HG02623 (cell line): ENCODE data around the gene SEMA3E.
"Not testable (repeated sequence)": the region's sequence is repeated elsewhere in the genome, so short reads cannot be mapped to it uniquely, and the experiment has no call there.

Experiments
- ATAC-seq: cut with Tn5 transposase; IDR thresholded peaks from one replicate; pipeline ENCODE4 v1.9.1; 2021; ENCODE audit warnings: moderate library complexity; ENCODE audit not compliant: unreplicated experiment

SEMA3E gene

DNA sequence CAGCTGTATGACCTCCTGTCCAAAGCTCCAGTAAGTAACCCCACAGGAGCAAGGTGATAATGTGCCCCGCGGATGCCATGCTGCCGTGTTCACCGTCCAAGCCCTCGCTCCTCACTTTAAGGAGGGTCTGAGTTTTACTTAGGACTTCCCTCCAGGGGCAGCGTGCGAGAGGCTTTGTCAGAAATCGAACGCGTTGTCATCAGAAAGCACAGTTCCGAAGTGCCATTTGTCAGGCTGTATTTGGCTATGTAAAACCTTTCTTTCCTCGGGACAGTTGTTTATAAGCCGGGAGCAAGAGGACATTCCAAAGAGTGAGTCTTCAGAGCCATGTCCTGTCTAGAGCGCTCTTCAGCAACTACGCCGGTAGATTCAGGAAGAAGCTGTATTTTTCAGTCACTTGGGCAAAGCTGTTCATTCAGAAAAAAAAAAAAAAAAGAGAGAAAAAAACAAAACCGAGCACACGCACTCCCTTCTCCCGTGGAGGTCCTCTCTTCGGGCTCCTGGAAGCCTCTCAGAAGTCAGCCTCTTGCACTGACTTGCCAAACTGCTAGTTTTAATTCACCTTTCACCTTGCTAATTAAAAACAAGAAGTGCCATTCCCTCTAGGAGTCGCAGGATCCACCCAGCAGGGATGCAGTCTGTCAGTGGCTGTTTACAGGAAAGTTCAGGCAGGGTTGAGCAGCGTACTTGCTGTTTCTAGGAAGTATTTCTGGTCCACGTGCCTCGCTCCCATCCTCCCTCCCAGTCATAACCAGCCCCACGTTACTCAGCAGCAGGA, at the start of gene SEMA3E:
Gene SEMA3E (minus strand): TSS at position 676 of the 778 bp plus-strand sequence.
- no peak for ATAC-seq

DNA sequence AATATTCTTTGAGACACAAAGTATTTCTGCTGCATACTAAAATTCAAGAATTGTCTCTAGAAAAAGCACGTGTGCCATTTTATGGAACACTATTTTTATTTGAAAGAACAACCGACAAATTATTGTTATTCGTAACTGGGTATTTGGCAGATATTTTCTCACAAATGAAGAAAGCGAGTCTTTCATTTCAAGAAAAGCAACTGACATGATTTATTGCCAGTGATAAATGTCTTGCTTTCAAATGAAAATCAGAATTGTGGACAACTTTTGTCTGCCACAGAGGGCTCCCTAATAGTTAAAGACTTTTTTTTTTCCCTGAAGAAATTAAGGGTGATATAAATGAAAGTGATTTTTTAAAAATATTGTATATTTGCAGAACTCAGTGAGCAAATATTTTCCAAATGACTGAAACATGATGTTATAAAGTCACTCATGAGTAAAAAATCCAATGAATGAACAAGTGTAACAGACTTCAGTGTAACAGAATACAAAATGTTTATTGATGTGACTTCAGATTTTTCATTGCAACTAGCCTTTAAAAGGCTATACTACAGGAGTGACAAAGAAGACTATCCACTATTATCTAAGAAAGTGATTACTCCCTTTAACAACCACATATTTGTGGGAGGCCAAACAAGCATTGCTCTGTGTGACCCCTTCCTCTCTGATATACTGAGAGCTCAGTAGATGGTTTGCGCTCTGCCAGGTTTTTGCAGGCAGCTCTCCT, 49.0 kb upstream of the SEMA3E start:
- no peak for ATAC-seq

DNA sequence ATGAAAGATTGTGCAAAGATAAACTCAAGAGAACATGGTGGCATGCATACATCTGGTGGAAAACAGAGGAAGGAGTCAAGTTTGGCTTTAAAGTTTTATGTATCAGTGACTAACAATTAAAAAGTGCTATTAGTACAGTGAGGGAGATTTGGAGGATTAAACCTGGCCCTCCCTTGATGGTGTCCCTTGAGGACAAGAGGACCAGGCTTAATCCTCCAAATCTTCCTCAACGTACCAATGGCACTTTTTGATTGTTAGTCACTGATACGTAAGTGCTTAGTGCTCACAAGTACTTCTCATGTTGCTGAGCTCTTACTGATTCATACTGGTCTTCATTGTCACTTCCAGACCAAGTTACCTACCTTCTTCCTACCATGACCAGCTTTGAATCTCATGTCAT, 47.2 kb upstream of the SEMA3E start:
- no peak for ATAC-seq

- no peak for ATAC-seq
These were observed 46.4 kb upstream of the SEMA3E start for GRCh38 chr7:83695128-83695960.

DNA sequence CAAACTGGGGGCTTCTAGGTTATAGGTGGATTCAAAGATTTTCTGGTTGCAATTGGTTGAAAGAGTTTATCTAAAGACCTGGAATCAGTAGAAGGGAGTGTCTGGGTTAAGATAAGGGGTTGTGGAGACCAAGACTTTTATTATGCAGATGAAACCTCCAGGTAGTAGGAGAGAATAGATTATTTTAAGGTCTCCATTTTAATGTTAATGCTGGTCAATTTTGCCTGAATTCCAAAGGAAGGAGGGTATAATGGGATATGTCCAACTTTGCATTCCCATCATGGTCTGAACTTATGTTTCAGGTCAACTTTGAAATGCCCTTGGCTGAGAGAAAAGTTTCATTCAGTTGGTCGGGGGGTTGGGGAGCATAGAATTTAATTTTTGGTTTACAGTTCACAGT, 44.3 kb upstream of the SEMA3E start:
- ATAC-seq: no peak

- no peak for ATAC-seq
These were observed 42.2 kb upstream of the SEMA3E start for GRCh38 chr7:83691095-83691494.

- ATAC-seq: no peak
These were observed 40.9 kb upstream of the SEMA3E start for GRCh38 chr7:83689855-83690254.

GRCh38 chr7:83686416-83686815, 37.5 kb upstream of the SEMA3E start:
- no peak for ATAC-seq

GRCh38 chr7:83684928-83685327, 36.0 kb upstream of the SEMA3E start:
- ATAC-seq: no peak

DNA sequence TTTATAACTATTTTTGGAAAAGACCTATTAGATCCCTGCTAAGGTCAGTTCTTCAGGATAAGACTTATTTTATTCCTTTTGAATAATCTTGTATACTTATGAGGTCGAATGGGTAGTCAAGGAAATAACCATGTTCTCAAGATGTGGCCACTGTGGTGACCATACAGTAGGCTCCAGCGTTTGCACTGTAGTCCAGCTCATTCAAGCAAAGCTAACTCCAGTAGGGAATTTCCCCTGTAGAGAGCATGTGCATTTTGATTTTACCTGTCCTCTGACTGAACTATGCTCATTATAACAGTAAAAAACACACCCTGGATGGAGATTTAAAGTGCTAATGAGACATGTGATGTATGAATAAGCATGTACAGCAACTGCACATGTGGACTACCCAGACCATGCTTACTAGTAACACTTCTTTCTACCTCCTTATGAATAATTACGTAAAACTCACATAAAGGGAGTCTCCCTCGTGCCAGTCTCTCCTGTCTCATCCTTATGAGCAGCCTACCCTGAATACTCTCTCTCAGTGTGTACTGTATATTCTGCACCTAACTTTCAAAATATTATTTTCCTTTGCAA, 32.4 kb upstream of the SEMA3E start:
- ATAC-seq: no peak

DNA sequence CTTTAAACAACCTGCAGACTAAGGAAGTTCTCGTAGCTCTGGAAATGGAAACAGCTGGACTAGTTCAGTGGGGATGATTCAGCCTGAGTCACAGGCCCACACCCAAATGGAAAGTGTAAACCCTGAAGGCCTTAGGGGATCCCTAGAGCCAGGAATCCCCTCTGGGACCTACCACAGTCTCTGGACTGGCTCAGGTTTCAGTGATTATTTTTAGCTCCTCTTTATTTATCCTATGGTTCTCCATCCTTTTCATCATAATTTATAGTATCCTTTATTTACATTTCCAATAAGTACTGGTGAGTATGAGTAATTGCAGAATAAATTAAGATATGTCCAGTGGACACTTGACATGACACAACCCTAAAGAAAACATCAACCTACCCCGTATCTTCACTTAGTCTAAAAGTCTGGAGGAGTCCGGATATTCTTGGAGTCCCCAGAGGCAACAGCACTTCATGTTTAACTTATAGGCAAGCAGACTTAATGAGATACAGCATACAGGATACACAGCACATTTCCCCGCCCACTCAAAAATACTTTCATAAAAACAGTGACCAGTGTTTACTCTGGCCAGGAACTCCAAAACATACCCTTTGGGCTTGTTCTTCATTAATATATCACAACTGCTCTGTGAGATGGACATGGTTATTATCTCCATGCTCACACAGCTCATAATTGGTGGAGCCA, 28.4 kb upstream of the SEMA3E start:
- ATAC-seq: no peak

DNA sequence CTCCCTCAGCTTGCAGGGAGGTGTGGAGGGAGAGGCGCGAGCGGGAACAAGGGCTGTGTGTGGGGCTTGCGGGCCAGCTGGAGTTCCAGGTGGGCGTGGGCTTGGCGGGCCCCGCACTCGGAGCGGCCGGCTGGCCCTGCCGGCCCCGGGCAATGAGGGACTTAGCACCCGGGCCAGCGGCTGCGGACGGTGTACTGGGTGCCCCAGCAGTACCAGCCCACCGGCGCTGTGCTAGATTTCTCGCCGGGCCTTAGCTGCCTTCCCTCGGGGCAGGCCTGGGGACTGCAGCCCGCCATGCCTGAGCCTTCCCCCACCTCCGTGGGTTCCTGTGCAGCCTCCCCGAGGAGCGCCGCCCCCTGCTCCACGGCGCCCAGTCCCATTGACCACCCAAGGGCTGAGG, 24.4 kb upstream of the SEMA3E start:
- not testable (repeated sequence) for ATAC-seq

GRCh38 chr7:83672157-83672556, 23.2 kb upstream of the SEMA3E start:
- no peak for ATAC-seq

DNA sequence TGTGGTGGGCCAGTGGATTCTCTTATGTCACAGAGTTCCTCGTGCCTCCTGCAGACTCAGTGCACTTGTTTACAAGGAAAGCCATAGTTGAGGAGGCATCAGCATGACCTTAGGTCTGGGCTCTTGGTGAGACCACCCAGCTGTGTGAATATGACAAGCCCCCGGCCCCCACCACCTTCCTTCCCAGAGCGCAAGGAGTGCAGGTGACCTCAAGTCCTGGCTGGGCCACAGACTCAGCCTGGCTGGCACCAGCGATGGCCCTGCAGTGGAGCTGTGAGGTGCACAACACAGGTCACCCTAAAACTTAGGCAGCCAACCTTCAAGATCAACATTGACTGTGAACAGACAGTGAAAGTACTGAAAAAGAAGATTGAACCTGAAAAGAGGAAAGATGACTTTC, 14.2 kb upstream of the SEMA3E start:
- ATAC-seq: no peak

- ATAC-seq: no peak
These were observed 9.2 kb upstream of the SEMA3E start for GRCh38 chr7:83658126-83658525.

GRCh38 chr7:83655951-83656556, 7.1 kb upstream of the SEMA3E start:
- ATAC-seq: peak; percentile 95

DNA sequence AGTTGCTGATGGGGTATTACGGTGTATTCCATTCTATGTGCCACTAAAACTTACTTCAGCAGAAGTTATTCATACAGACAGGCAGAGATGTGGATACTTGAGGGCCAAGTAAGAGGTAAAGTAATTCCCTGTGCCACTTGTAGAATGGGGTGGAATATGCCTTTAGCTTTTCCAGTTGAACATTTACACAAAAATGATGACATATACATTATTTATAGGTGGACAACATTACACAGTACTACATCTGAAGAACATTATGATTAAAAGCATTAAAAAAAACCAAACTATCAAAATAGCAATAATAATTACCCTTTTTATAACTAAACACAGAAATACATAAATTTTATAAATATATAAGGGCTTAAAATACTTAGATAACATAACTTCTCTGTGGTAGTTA, 3.5 kb upstream of the SEMA3E start:
- no peak for ATAC-seq

DNA sequence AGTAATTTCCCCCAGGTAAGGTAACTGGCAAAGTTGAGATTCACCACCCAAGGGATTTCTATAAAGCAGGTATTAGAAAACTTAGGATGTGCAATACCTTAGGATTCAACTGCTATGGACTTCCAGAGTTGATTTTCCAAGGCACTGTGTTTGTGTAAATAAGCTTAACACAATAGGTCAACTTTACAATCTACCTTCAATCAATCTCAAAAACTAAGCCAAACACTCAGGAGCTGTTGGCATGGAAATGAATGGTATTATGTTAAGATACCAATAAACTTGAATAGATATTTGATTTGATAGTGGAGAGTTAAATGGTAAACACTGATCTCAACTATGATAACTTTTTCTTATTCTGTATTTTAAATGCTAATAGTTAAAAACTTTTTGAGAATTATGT, 762 bp upstream of the SEMA3E start:
- no peak for ATAC-seq

DNA sequence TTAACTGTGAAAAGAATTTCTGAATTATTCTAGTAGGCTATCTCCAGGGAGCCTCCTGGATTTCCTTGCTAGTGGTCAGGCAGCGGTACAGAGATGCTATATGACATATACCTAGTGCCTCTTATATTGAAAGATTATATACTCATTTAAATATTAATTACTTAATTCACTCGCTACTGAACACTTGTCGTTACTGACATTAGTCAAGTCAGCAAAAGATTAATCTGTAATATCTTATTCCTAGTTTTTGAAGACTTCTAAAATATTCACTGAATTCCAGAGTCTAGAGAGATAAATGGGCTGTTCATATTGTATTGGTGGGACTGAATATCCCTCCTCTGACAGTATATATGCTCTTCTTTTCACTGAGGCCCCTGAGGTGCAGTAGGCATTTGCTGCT, 2.9 kb downstream of the SEMA3E start:
- ATAC-seq: no peak

- no peak for ATAC-seq
These were observed 5.2 kb downstream of the SEMA3E start for GRCh38 chr7:83643739-83644138.
